NCI-H82 (cell line): Measurements from ENCODE around the gene NDUFS7.

Experiments
- DNase-seq: peaks from one replicate; lab custom pipeline; 2025; lab: John Stamatoyannopoulos, UW

Gene NDUFS7

GRCh38 chr19:1384478-1385110 lies 887 bp downstream of the NDUFS7 start:
- no peak for DNase-seq

- no peak for DNase-seq
Measured at GRCh38 chr19:1385816-1386215, 2.1 kb downstream of the NDUFS7 start.

DNA sequence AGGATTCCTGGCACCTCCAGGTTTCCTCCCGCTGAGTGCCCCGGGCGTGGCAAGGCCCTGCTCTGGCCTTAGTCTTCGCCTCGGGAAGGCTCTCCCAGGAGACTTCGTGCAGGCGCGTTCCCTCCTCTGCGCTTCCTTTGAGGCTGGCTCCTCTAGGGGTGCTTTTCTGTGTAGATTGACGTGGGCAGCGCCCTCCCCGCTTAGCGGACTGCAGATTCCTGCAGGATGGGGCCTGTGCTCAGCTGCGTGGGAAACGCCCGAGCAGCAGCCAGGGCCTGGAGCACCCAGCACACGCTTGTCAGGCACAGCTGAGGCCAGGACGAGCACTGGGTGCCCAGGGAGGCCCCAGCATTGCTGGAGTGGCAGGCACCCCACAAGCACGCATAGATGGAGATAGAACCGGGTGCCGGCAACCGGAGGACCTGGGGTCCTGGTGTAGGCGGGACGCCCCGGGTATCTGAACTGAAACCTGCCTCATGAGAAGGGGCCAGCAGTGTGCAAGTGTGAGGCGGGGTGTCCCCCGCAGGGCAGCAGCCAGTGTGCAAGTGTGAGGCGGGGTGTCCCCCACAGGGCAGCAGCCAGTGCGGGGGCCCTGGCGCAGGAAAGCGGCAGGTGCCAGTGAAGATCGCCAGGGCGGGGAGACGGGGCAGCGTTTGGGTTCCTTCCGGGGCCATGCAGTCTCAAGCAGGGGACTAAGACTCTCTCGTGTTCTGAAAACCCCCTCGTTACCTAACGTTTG lies 3.4 kb downstream of the NDUFS7 start:
- DNase-seq, result no peak

GRCh38 chr19:1387684-1388636 lies 4.3 kb downstream of the NDUFS7 start:
- no peak for DNase-seq

DNA sequence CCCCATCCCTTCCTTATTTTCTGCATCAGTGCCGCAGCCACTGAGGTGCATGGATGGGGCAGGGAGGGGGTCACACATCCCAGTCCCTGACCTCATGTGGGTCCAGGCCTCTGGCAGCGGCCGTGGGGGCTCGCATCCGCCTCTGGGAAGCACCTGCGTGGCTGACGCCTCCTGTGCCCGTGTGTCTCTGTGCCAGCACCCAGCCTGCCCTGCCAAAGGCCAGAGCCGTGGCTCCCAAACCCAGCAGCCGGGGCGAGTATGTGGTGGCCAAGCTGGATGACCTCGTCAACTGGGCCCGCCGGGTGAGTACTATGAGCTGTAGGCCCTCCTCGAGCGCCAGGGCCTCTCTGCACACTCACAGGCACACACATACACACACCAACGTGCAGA lies 4.9 kb downstream of the NDUFS7 start:
- no peak for DNase-seq

DNA sequence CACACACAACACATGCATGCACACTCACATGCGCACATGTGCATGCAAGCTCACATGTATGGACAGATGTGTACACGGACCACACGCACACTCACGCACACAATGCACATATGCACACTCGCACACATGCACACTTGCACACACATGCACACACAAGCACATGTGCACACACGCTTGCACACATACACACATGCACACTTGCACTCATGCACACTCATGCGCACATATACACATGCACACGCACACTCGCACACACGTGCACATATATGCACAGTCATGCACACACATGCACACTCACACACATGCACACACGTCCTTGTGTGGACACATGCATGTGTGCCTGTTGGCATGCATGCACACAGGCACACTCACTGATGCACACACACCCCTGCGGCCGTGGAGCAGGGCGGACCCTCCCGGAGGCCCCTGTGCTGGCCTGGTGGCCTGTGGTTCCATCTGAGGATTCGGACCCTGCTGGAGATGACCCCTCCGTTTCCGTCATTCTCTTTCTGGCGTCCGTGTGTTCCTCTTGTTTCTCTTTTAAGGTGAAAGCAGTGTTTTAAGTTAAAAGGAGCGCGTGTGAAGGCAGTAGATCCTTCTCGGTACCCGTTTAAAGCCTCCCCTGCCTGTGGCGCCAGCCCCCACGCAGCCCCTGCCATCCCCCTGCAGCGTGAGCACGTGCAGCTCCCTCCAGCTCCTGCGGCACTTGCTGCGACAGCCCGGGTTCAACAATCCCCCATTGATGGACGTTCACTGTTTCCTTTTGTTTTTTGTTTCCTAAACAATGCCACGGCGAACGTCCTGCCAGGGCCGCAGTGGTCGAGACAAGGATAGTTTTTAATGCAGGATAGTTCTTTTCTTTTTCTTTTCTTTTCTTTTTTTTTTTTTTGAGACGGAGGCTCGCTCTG lies 5.6 kb downstream of the NDUFS7 start:
- no peak for DNase-seq

DNA sequence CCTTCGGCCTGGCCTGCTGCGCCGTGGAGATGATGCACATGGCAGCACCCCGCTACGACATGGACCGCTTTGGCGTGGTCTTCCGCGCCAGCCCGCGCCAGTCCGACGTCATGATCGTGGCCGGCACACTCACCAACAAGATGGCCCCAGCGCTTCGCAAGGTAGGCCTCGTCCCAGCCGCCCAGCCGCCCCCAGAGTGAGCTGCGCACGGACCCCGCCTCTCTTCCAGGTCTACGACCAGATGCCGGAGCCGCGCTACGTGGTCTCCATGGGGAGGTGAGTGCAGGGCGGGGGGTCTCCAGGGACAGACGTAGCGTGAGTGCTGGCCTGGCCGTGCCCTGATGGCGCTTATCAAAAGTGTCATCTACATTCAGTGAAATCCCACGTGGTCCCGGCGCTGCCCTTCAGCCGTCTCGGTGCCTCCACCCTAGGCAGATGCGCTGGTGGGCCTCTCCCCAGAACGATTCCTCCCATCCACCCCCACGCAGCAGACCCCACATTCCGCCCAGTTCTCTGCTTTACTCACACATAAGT lies 7.2 kb downstream of the NDUFS7 start:
- DNase-seq, result no peak

DNA sequence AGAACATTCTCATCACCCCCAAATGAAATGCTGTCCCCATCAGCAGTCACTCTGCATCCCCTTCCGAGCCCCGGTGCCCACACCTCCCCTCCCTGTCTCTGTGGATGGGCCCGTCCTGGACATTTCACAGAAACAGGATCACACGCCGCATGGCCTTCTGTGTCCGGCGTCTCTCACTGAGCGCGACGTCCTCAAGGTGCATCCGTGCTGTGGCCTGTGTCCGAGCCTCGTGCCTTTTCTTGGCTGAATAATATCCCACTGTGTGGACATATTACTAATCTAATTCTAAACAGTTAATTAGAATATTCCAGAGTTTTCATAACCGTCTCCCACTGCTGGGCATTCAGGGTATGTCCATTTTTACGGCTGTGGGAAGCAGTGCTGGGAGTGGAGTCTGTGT lies 8.7 kb downstream of the NDUFS7 start:
- no peak for DNase-seq

GRCh38 chr19:1392939-1393530 lies 9.3 kb downstream of the NDUFS7 start:
- DNase-seq, result no peak

DNA sequence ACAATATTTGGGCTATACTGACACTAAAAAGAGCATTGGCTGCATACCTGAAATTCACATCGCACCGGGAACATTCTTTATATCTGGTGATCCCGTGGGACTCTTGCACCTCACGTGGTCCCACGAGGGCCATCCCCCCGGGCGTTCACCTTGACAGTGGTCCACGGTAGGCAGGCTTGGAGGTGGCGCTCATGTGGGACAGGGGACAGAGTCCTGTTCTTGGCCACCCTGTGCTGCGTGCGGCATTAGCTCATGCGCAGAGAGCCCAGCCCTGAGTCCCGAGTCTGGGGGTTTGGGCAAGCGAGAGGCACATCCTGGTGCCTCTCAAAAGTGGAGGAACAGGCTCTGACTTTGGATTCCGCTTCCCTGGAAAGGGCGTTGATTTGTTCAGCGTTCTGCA lies 10.1 kb downstream of the NDUFS7 start:
- DNase-seq, result no peak

DNA sequence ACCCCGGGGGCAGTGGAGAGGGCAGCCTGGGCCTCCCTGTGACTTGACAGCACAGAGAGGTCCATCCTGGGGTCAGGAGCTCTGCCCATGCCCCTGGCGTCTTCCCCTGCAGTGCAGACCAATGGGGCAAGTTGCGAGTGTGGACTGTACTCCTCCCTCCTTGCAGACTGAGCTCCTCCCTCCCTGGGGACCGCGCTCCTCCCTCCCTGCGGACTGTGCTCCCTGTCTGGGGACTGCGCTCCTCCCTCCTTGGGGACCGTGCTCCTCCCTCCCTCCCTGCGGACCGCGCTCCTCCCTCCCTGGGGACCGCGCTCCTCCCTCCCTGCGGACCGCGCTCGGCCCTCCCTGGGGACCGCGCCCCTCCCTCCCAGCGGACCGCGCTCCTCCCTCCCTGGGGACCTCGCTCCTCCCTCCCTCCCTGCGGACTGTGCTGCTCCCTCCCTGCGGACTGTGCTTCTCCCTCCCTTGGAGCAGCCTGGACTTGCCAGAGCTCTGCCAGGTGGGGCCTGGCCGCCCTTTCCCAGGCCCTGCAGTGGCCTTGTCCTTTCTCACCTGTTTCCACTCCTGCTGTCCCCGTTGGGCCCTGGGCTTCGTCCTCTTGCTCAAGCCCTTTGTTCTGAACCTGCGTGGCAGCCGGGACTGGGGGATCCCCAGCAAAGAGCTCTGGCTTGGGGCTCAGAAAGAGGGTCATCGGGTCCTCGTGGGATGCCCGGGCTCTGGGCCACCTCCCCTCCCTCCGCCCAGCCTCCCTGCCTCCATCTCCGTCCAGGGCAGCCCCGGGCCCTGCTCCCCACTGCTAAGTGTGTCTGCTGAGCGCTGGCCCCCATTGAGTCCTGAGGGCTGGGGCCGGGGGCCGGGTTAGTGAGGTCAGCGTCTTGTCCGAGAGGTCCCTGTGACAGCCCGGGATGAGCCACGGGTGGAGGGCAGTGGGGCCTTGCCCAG lies 10.8 kb downstream of the NDUFS7 start:
- DNase-seq, result peak; percentile 19

DNA sequence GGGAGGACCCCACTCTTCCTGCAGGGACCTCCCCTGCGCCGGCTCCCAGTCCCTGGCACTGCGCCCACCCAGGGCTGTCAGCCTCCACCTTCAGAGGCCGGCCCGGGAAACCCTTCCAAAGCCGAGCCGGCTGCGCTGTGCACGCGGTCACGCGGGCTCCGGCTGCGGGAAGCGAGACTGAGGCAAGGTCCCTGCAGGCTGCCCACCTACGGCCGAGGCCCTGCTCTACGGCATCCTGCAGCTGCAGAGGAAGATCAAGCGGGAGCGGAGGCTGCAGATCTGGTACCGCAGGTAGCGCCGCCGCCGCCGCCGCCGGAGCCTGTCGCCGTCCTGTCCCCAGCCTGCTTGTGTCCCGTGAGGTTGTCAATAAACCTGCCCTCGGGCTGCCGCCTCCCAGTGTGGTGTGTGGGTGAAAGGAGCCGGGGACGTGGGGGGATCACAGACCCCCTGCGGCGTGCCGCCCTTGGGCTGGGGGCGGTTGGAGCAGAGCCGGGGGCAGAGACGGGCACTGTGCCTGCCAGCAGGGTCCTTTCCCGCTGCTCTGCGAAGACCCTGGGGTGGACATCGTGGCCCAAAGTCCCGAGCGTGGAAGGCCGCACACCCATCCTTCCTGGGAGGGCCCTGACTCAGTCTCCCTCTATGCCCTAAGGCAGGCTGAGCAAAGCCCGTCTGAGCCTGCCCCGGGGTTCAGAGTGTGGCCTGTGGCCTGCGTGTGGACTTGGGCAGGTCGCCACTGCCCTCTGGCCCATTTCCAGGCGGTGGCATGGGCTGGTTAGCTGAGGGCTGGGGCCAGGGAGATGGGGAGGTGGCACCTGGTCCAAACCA lies 11.7 kb downstream of the NDUFS7 start:
- DNase-seq, result no peak

DNA sequence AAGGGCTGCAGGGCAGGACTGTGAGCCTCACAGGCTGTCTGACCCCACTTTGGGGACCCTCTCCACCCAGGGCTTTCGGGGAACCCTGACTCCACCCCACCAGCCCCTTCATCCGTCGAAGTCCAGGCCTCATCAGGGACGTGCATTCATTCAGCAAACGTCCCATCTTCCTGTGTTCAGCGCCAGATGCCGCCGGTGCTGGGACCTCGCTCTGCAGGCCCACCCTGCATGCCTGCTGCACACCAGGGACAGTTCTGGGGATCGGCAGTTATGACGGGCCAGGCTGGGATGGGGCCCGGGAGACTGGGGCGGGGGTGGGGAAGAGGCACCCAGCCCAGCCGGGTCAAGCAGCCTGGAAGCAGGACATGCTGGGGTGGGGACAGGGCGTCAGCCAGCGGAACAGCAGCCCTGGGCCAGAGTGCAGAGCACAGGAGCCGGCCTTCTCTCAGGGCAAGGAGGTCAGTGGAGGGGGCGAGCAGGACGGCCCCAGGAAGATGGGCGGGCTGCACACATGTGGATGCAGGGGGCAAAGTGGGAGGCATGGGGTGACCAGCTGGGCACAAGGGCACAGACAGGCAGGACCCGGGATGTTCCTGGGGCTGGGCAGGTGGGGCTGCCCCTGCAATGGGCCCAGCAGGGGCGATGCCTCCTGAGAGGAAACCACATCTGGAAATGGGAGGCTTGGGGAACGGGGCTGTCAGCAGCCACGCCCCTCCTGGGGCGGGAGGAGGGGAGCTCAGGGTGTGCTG lies 12.5 kb downstream of the NDUFS7 start:
- DNase-seq, result no peak

DNA sequence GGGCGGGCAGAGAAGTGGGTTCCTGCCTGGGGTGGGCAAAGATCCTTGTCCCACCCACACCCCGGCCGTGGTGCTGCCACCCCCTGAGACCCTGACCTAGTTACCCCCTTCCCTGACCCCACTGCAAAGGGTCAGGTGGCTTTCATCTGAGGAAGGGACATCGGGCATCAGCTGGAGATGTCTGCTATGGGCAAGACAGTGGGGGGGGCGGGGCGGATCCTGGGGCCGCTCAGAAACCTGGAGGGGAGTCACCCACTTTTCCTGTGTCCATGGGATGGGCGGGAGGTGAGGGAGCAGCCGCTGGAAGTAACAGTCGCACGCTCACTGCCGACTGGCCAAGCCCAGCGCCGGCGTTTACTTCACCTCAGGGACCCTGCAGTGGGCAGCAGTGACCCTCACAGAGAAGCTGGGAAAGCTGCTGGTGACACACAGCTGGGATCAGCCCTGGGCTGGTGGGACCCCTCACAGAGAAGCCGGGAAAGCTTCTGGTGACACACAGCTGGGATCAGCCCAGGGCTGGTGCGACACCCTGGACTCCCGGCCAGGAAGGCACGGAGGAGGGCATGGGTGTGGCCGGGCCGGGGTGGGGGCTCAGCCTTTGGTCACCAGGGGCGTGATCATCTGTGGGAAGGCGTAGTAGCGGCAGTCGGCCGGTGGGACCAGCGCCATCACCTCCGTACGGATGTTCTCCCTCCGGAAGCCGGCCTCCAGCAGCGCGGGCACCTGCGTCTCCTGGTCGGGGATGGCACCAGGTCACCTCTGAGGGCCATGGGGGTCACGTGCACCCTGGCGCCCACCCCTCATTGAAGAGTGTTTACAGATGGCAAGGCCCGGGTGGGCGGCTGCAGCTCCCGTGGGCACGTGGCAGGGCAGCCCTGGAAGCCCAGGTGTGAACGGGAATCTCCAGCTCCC lies 13.3 kb downstream of the NDUFS7 start:
- DNase-seq, result no peak

DNA sequence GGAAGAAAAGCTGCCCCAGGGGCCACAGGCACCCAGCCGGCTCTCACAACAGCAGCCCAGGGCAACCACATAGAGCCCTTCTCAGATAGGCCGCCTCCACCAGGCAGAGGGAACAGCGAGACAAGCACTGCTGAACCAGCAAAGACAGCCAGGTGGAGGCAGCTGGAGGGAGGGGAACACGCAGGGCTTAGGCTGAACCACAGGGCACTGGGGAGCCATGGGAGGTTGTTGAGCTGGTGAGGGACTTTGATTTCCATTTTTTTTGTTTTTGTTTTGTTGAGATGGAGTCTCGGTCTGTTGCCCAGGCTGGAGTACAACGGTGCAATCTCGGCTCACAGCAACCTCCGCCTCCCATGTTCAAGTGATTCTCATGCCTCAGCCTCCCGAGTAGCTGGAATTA lies 14.1 kb downstream of the NDUFS7 start:
- DNase-seq, result no peak

DNA sequence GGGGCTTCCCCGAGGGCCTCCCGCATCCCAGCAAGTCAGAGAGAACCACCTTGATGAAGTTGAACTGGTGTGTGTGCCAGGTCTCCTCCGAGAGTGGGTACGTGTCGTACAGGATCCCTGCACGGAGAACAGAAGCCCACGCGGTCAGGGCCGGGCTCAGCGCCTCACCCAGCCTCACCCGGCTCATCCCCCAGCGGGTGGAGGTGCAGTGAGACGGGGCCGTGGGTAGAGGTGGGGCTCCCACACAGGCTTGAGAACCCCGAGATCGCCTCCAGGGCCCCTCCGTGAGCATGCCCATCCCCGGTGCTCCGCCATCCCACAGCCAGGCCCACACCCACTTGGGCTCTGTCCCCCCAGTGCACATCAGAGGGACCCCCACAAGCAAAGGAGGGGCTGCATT lies 15.4 kb downstream of the NDUFS7 start:
- DNase-seq, result no peak

GRCh38 chr19:1399745-1400144 lies 16.0 kb downstream of the NDUFS7 start:
- DNase-seq, result no peak
